ENCODE measurements around the gene DNAJA1. TPM values are rescaled to one million over a fixed set of nuclear protein-coding genes. Genes with fewer than 3 reads are reported as not detected.
"Not testable (repeated sequence)": the region's sequence is repeated elsewhere in the genome, so short reads cannot be mapped to it uniquely, and the experiment has no call there.

DNAJA1 gene
- total RNA-seq, 2 donors from 2014 or later: 33.5 to 36.6 TPM

DNA sequence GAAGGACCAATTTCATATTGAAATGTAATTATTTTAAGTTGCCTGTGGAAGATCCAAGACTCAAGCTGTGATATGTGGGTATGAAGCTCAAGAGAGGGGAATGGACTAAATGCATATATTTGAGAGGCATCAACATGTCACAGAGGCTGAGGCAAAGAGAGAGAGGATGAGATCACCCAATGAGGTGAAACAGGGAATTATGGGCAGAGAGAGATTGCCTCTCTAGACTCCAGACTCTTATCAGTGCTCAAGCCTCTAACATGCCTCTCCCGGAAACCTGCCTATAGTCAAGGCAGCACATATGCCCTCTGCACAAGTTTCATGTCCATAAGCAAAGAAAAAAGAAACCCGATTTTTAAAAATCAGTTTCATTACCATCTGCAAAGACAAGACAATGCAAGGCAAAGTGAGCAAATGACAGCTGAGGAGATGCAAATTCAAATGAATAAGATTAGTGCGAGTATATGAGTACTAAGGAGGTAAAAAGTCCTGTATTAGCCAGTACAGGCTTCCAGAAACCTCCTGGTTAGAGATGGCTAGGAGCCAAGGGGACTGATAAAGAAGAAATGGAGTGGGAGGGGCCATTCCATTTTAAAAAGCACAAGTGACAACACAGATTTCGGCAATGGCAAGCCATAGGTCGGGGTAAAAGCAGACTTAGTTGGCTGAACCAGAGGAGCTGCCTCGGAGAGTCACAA lies 33.0 kb upstream of the DNAJA1 start:
- TF ChIP-seq POLR2A (IDR thresholded peaks at IDR 0.05): no peak
- TF ChIP-seq, protein P1, sequence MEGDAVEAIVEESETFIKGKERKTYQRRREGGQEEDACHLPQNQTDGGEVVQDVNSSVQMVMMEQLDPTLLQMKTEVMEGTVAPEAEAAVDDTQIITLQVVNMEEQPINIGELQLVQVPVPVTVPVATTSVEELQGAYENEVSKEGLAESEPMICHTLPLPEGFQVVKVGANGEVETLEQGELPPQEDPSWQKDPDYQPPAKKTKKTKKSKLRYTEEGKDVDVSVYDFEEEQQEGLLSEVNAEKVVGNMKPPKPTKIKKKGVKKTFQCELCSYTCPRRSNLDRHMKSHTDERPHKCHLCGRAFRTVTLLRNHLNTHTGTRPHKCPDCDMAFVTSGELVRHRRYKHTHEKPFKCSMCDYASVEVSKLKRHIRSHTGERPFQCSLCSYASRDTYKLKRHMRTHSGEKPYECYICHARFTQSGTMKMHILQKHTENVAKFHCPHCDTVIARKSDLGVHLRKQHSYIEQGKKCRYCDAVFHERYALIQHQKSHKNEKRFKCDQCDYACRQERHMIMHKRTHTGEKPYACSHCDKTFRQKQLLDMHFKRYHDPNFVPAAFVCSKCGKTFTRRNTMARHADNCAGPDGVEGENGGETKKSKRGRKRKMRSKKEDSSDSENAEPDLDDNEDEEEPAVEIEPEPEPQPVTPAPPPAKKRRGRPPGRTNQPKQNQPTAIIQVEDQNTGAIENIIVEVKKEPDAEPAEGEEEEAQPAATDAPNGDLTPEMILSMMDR (IDR thresholded peaks at IDR 0.05): no peak
- WGBS, 2 donors: 50 to 51% methylated on average over 6 of the region's 6 CpGs
- peaks cover 0 to 12% of the 10 kb centered on the region in 2 donors for H3K36me3 ChIP-seq (replicated peaks in 1 of 2; ENCODE audit: insufficient read depth in 1 of 2, low read depth in 2 of 2)

DNA sequence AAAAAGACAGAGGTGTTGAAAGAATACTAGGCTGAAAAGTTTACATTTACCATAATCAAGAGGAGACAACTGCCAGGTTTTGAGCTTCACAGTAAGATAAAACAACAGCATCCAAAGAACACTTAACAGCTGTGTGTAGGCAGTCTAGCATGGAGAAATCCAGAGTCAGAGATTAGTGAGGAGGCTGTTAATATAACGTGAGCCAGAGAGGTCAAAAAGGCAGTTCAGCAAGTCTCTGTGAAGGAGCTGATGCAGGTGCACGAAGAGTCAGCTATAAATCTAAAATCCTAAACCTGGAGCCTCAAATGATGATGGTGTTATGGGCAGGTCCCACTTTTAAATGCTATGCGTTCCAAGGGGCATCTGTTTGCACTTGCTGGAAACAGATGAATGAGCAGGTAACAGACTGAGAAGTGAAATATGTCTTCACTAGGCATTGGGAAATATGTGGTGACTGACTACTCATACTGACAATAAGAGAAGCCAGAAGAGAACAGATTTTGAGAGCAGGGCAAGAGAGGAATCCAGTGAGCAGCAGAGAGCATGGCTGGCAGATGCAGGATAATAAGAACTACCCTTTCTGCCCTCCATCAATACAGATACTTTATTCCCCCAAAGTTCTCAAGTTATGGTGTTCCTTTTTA lies 32.4 kb upstream of the DNAJA1 start:
- TF ChIP-seq, protein P1 (IDR thresholded peaks at IDR 0.05): no peak
- no peak for TF ChIP-seq POLR2A (IDR thresholded peaks at IDR 0.05)
- Histone ChIP-seq H3K27me3 (no peaks in the 10 kb centered on the region), H3K4me1 (peaks cover 15% of the 10 kb centered on the region), H3K9me3 (no peaks in the 10 kb centered on the region), H3K36me3 (replicated peaks in 1 of 2; ENCODE audit: insufficient read depth in 1 of 2, low read depth in 2 of 2) (peaks cover 0 to 11% of the 10 kb centered on the region in 2 donors), H3K4me3 (no peak overlapping the region), H3K27ac (no peak overlapping the region)
- WGBS, 2 donors: 60 to 71% methylated on average over 3 of the region's 3 CpGs
- ATAC-seq (no peak), DNase-seq (no peak)
- intact Hi-C loops (cut with DNase I): no loop called here

More for the DNA sequence above, 33.0 kb upstream of the DNAJA1 start:
- no peaks in the 10 kb centered on the region for H3K9me3 ChIP-seq
- ATAC-seq: no peak
- H3K27me3 ChIP-seq: no peaks in the 10 kb centered on the region
- H3K27ac ChIP-seq: no peak overlapping the region
- H3K4me1 ChIP-seq: peaks cover 15% of the 10 kb centered on the region
- H3K4me3 ChIP-seq: no peak overlapping the region
- peak in 2 of 4 donors; percentile 8 to 20 for DNase-seq
- intact Hi-C loops (cut with DNase I): no loop called here

DNA sequence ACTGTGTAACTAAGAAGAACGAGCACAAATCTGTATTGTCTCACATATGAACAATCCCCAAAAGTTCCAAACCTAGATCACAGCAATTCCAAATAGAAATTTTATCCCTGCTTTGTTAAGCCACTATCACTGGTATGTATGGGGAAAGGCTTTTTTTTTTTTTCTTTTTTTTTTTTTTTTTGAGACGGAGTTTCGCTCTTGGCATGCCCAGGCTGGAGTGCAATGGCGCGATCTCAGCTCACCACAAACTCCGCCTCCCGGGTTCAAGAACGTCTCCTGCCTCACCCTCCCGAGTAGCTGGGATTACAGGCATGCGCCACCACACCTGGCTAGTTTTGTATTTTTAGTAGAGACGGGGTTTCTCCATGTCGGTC lies 24.4 kb upstream of the DNAJA1 start:
- ATAC-seq; H3K27me3 ChIP-seq; intact Hi-C loops (cut with DNase I); DNase-seq; H3K36me3 ChIP-seq (replicated peaks in 1 of 2; ENCODE audit: insufficient read depth in 1 of 2, low read depth in 2 of 2); H3K9me3 ChIP-seq: not testable (repeated sequence)
- 6 to 13% methylated on average over 12 of the region's 12 CpGs for WGBS, 2 donors
- H3K4me1 ChIP-seq: peaks cover 11% of the 10 kb centered on the region
- H3K4me3 ChIP-seq: peak overlapping the region; percentile 27 to 35
- peak overlapping the region in 3 of 4 donors; percentile 73 to 88 (median 84) for H3K27ac ChIP-seq

DNA sequence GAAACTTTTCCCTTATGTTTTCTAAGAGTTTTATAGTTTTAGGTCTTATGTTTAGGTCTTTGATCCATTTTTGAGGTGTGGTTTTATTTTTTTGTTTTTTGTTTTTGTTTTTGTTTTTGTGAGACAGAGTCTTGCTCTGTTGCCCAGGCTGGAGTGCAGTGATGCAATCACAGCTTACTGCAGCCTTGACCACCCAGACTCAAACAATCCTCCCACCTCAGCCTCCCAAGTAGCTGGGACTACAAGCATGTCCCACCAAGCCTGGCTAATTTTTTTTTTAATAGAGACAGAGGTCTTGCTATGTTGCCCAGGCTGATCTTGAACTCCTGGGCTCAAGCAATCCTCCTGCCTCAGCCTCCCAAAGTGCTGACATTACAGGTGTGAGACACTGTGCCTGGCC lies 19.7 kb upstream of the DNAJA1 start:
- ATAC-seq: not testable (repeated sequence)

DNA sequence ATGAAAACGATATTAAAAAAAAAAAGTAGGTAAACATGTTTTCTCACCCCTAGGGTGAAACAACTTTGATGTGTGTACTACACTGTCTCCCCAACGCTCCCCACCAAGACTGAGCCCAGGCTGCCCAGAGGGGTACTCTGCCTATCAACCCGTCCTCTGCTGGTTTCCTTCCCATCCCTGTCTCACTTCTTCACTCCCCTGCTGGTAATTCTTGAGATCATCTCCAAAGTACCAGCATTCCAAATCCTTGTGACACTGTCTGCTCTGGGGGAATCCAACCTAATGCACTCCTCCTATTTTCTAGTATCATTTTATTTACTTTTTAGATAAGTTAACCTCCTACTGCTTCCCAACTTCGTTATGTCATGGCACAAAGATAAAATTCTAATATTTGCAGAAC lies 17.3 kb upstream of the DNAJA1 start:
- Histone ChIP-seq H3K27ac (no peak overlapping the region), H3K36me3 (replicated peaks in 1 of 2; ENCODE audit: insufficient read depth in 1 of 2, low read depth in 2 of 2) (no peaks in the 10 kb centered on the region), H3K9me3 (no peaks in the 10 kb centered on the region), H3K4me3 (no peak overlapping the region), H3K4me1 (no peaks in the 10 kb centered on the region), H3K27me3 (no peaks in the 10 kb centered on the region)
- WGBS, 2 donors: 81 to 82% methylated on average over 4 of the region's 4 CpGs
- TF ChIP-seq, protein P1 (IDR thresholded peaks at IDR 0.05): no peak
- TF ChIP-seq POLR2A (IDR thresholded peaks at IDR 0.05): no peak
- DNase-seq (no peak), ATAC-seq (no peak)
- intact Hi-C loops (cut with DNase I): no loop called here

More for the DNA sequence above, 19.7 kb upstream of the DNAJA1 start:
- H3K9me3 ChIP-seq; H3K4me3 ChIP-seq; H3K27me3 ChIP-seq; H3K36me3 ChIP-seq (replicated peaks in 1 of 2; ENCODE audit: insufficient read depth in 1 of 2, low read depth in 2 of 2); H3K27ac ChIP-seq; DNase-seq; intact Hi-C loops (cut with DNase I); H3K4me1 ChIP-seq: not testable (repeated sequence)
